ENCODE results near the gene TBX1.

Gene TBX1

GRCh38 chr22:19816372-19817119, 56.0 kb downstream of the TBX1 start:
- no peak for DNase-seq

Measured in NCI-H187 treated with DMSO at 0.1 percent for 48 hours (cell line).